GM12878 (cell line): ENCODE measurements around the gene FASN. TPM values are rescaled to one million over a fixed set of nuclear protein-coding genes. Genes with fewer than 3 reads are reported as not detected.

Experiments used
- ATAC-seq: fragments of 200-7000 bp; cut with Tn5 transposase; 3 replicates; pipeline ENCODE4 v1.9.1; 2020; ENCODE audit warnings: mild to moderate bottlenecking, moderate library complexity
- BruUV-seq: library from RNA; stranded (reverse); fragments of 400-500 nt; replicated peaks from 2 replicates; lab custom pipeline; 2021; lab: Mats Ljungman, UMichigan
- CTCF ChIA-PET: fragments of 300-600 bp; sonication (Branson Sonifier 250); formaldehyde crosslinking; extraction: SDS; loops from one replicate; lab custom pipeline; 2021; ENCODE audit warnings: inconsistent platforms; lab: Yijun Ruan, JAX
- POLR2A ChIA-PET: fragments of 350-600 bp; formaldehyde crosslinking; extraction: SDS; loops from one replicate; lab custom pipeline; 2021; ENCODE audit warnings: inconsistent platforms; lab: Charles Lee
- RAD21 ChIA-PET: fragments of 300-600 bp; sonication (Branson Sonifier 250); formaldehyde crosslinking; loops from one replicate; lab custom pipeline; 2023; ENCODE audit warnings: antibody characterized with exemption; ENCODE audit not compliant: unreplicated experiment; lab: Charles Lee
- SMC1A ChIA-PET: fragments of 300-600 bp; sonication (Branson Sonifier 250); formaldehyde crosslinking; loops from one replicate; lab custom pipeline; 2023; ENCODE audit not compliant: unreplicated experiment, uncharacterized antibody; lab: Charles Lee
- DNase-seq: peaks from one replicate; pipeline ENCODE4 v3.0.0-alpha.2; 2011; ENCODE audit warnings: low read depth, low spot score
- FAIRE-seq: peaks from 3 replicates; lab custom pipeline; 2011; peaks lifted over from hg19 to GRCh38; lab: Jason Lieb, UNC
- H2AFZ ChIP-seq: 2 replicates; pipeline ENCODE4 v1.6.0; 2011; ENCODE audit warnings: low read depth, low read length, control low read depth; ENCODE audit not compliant: control insufficient read depth
- H3K27ac ChIP-seq: 2 replicates; pipeline ENCODE4 v1.5.1; 2011; ENCODE audit warnings: control low read depth; ENCODE audit not compliant: control insufficient read depth, insufficient read depth
- H3K27me3 ChIP-seq, 2 experiments: replicated peaks in 1 of 2; 2 replicates each; pipeline versions ENCODE4 v1.6.0 to v1.6.1; 2011; ENCODE audit warnings: low read length in 1 of 2; ENCODE audit not compliant: control insufficient read depth in 2 of 2, insufficient read depth in 2 of 2
- H3K36me3 ChIP-seq, 2 experiments: 2 replicates each; pipeline ENCODE4 v1.5.1; 2011; ENCODE audit warnings: low read length in 1 of 2; ENCODE audit not compliant: control insufficient read depth in 2 of 2, insufficient read depth in 2 of 2
- H3K4me1 ChIP-seq: 2 replicates; pipeline ENCODE4 v1.6.1; 2011; ENCODE audit warnings: mild to moderate bottlenecking, low read length, moderate library complexity, mixed read lengths; ENCODE audit not compliant: control insufficient read depth, insufficient read depth
- H3K4me2 ChIP-seq: 2 replicates; pipeline ENCODE4 v1.6.0; 2011; ENCODE audit warnings: control low read depth; ENCODE audit not compliant: control insufficient read depth, insufficient read depth
- H3K4me3 ChIP-seq: fragments of 200-600 bp; sonication (generic); 2 replicates; pipeline ENCODE4 v1.5.1; 2016
- H3K79me2 ChIP-seq: 2 replicates; pipeline ENCODE4 v1.6.0; 2011; ENCODE audit warnings: low read length; ENCODE audit not compliant: control insufficient read depth, insufficient read depth
- H3K9ac ChIP-seq: 2 replicates; pipeline ENCODE4 v1.8.0; 2011; ENCODE audit warnings: low read length, control low read depth, mixed read lengths; ENCODE audit not compliant: control insufficient read depth, insufficient read depth
- H3K9me3 ChIP-seq: replicated peaks from 3 replicates; pipeline ENCODE4 v1.5.1; 2011; ENCODE audit warnings: mild to moderate bottlenecking, low read length; ENCODE audit not compliant: control insufficient read depth, insufficient read depth
- H4K20me1 ChIP-seq: 2 replicates; pipeline ENCODE4 v1.6.0; 2011; ENCODE audit not compliant: control insufficient read depth, insufficient read depth
- BHLHE40 ChIP-seq, 2 experiments: fragments of 450-650 bp in 1 of 2; IDR thresholded peaks; 2 replicates each; pipeline ENCODE4 v1.6.1; 2011 to 2017; ENCODE audit warnings: low read depth in 2 of 2, borderline replicate concordance in 1 of 2, improper control_type of control experiment in 1 of 2, low read length in 1 of 2, mild to moderate bottlenecking in 1 of 2
- BRCA1 ChIP-seq: IDR thresholded peaks from 2 replicates; pipeline ENCODE4 v1.6.1; 2011; ENCODE audit warnings: low read depth, low read length, improper control_type of control experiment
- FOXM1 ChIP-seq: IDR thresholded peaks from 2 replicates; pipeline ENCODE4 v1.6.1; 2012; ENCODE audit warnings: low read depth, mild to moderate bottlenecking, inconsistent platforms, low read length, moderate library complexity
- GATAD2B ChIP-seq: fragments of 450-650 bp; conservative IDR thresholded peaks from 2 replicates; pipeline ENCODE4 v1.6.1; 2017; ENCODE audit warnings: low read depth, mild to moderate bottlenecking, moderate library complexity
- HCFC1 ChIP-seq: fragments of 150-350 bp; IDR thresholded peaks from 2 replicates; pipeline ENCODE4 v1.6.1; 2014; ENCODE audit warnings: low read length
- KLF5 ChIP-seq: fragments of 450-650 bp; IDR thresholded peaks from 2 replicates; pipeline ENCODE4 v1.6.1; 2014; ENCODE audit warnings: mild to moderate bottlenecking; ENCODE audit not compliant: partially characterized antibody
- MTA3 ChIP-seq: IDR thresholded peaks from 2 replicates; pipeline ENCODE4 v1.6.1; 2012; ENCODE audit warnings: low read length, inconsistent platforms, borderline replicate concordance
- MXI1 ChIP-seq: fragments of 150-350 bp; IDR thresholded peaks from 2 replicates; pipeline ENCODE4 v1.6.1; 2011; ENCODE audit warnings: low read depth, mild to moderate bottlenecking, inconsistent platforms, low read length, improper control_type of control experiment
- RCOR1 ChIP-seq: conservative IDR thresholded peaks from 2 replicates; pipeline ENCODE4 v1.6.1; 2012; ENCODE audit warnings: low read depth, low read length, improper control_type of control experiment
- SIN3A ChIP-seq: IDR thresholded peaks from 2 replicates; pipeline ENCODE4 v1.6.1; 2012; ENCODE audit warnings: low read depth, low read length, improper control_type of control experiment
- SKIL ChIP-seq: fragments of 450-650 bp; IDR thresholded peaks from 2 replicates; pipeline ENCODE4 v1.6.1; 2017; ENCODE audit warnings: mild to moderate bottlenecking, low read depth, inconsistent platforms; ENCODE audit not compliant: poor library complexity, severe bottlenecking
- SMARCA5 ChIP-seq: fragments of 450-650 bp; IDR thresholded peaks from 2 replicates; pipeline ENCODE4 v1.6.1; 2017; ENCODE audit warnings: mild to moderate bottlenecking
- SUZ12 ChIP-seq: fragments of 200-600 bp; sonication (generic); IDR thresholded peaks from one replicate; pipeline ENCODE4 v1.6.1; 2018; ENCODE audit warnings: antibody characterized with exemption, mild to moderate bottlenecking; ENCODE audit not compliant: unreplicated experiment
- USF2 ChIP-seq: IDR thresholded peaks from 2 replicates; pipeline ENCODE4 v1.6.1; 2011; ENCODE audit warnings: low read depth, low read length, improper control_type of control experiment, borderline replicate concordance
- YY1 ChIP-seq: IDR thresholded peaks from 2 replicates; pipeline ENCODE4 v1.6.1; 2011; ENCODE audit warnings: low read depth, mild to moderate bottlenecking, low read length
- ZBTB40 ChIP-seq: fragments of 450-650 bp; IDR thresholded peaks from 2 replicates; pipeline ENCODE4 v1.6.1; 2016; ENCODE audit warnings: mild to moderate bottlenecking, moderate library complexity, borderline replicate concordance
- ZNF207 ChIP-seq: fragments of 450-650 bp; IDR thresholded peaks from 2 replicates; pipeline ENCODE4 v1.6.1; 2014; ENCODE audit warnings: antibody characterized with exemption, mild to moderate bottlenecking, borderline replicate concordance
- WGBS: methylation state at CpG from one replicate; pipeline ENCODE4 v1.1.6; 2016; ENCODE audit warnings: low lambda C conversion rate; ENCODE audit not compliant: insufficient replicate concordance, insufficient coverage; ENCODE audit errors: missing lambda C conversion rate; 5-methylcytosine and 5-hydroxymethylcytosine counted together
- in situ Hi-C: fragments of 300-500 bp; cut with MboI; formaldehyde crosslinking; loops from 9 replicates; pipeline ENCODE4 v1.14.3; 2018; ENCODE audit warnings: mixed read lengths
- intact Hi-C: fragments of 100-400 bp; cut with micrococcal nuclease; formaldehyde crosslinking; loops from one replicate; pipeline ENCODE4 v1.14.2; 2022; ENCODE audit not compliant: unreplicated experiment
- polyA plus RNA-seq, 11 experiments: library from polyadenylated mRNA; depleted of rRNA in 4 of 11; unstranded in 6 of 11; stranded (reverse) in 5 of 11; fragments of >200 nt; fragmentation: Nextera tagmentation in 4 of 11; fragmentation: Illumina TruSeq in 1 of 11; extraction: Ambion mirVana in 4 of 11; extraction: Trizol in 1 of 11; gene quantifications; 1 replicate in 1 of 11; 2 replicates in 10 of 11; pipeline versions ENCODE4 v1.2.1 to v1.2.3, GENCODE V29; 2011 to 2016; ENCODE audit warnings: inconsistent platforms in 2 of 11, missing spikeins in 2 of 11, low read depth in 1 of 11
- total RNA-seq, 4 experiments: library from RNA; depleted of rRNA in 3 of 4; stranded (reverse); fragments of >200 nt in 3 of 4; fragmentation: Illumina TruSeq in 1 of 4; extraction: Trizol in 1 of 4; gene quantifications; 2 replicates each; pipeline versions ENCODE4 v1.2.1 to v1.2.3, GENCODE V29; 2013 to 2021

FASN gene
- total and polyA plus RNA-seq, 10 of the 15 experiments (the other 5 are each of a cell fraction or from before 2014, with no cell fraction given), result 0.19 to 333 (median 30.4) TPM

- TF ChIP-seq ZBTB40, result no peak
- TF ChIP-seq MXI1, result no peak
- TF ChIP-seq YY1, result no peak
- no peak for TF ChIP-seq USF2
- TF ChIP-seq GATAD2B, result no peak
- no peak for TF ChIP-seq MTA3
- no peak for TF ChIP-seq KLF5
- TF ChIP-seq FOXM1, result no peak
- TF ChIP-seq, all 136 proteins: peak for 0
Observed at GRCh38 chr17:82045936-82046484, 52.0 kb downstream of the FASN start (continued).

GRCh38 chr17:82043507-82043906 is 54.5 kb downstream of the FASN start:
- H3K4me2 ChIP-seq, result no peak overlapping the region
- no peaks in the 10 kb centered on the region; the same call in 1 of the 2 replicates for H3K4me1 ChIP-seq
- ChIA-PET SMC1A (no interaction called here), RAD21 (no interaction called here), POLR2A (no interaction called here), CTCF (interaction anchor here (0.8 kb wide), 1 partner anchor 155 kb away, joined by 3 read pairs; no protein-coding TSS in a partner anchor)
- H4K20me1 ChIP-seq, result no peaks in the 10 kb centered on the region
- no peak for ATAC-seq
- FAIRE-seq, result no peak
- intact Hi-C loops, result no loop called here
- TF ChIP-seq RCOR1, result no peak
- TF ChIP-seq SUZ12, result no peak
- TF ChIP-seq SMARCA5, result no peak
- no peak for TF ChIP-seq BRCA1
- no peak for TF ChIP-seq BHLHE40 (IDR thresholded peaks at IDR 0.05; ENCODE audit: borderline replicate concordance in 1 of 2, low read depth in 2 of 2, low read length in 1 of 2)
- no peak for TF ChIP-seq SKIL
- no peak for TF ChIP-seq SIN3A
- no peak for TF ChIP-seq HCFC1
- TF ChIP-seq ZNF207, result no peak
- DNase-seq, result no peak
- 61% methylated on average over 16 of the region's 16 CpGs for WGBS
- no peak overlapping the region for H2AFZ ChIP-seq
- in situ Hi-C loops, result no loop called here
- no peak overlapping the region for H3K9ac ChIP-seq
- H3K79me2 ChIP-seq, result no peaks in the 10 kb centered on the region
- no peaks in the 10 kb centered on the region for H3K9me3 ChIP-seq
- no TSS peak for BruUV-seq
- H3K36me3 ChIP-seq, result no peaks in the 10 kb centered on the region
- no peak overlapping the region for H3K27ac ChIP-seq
- H3K27me3 ChIP-seq, result no peaks in the 10 kb centered on the region
- no peak overlapping the region for H3K4me3 ChIP-seq
